Vagina (tissue), 2 donors: Measurements from ENCODE around the gene REC8.

Experiments used
- CTCF ChIP-seq, 3 experiments: fragments of 450-650 bp in 2 of 3; fragments of 200-600 bp in 1 of 3; sonication (generic) in 1 of 3; IDR thresholded peaks; one replicate each; pipeline ENCODE4 v1.5.1; 2017 to 2019; ENCODE audit warnings: antibody characterized with exemption in 3 of 3, mild to moderate bottlenecking in 2 of 3, moderate library complexity in 2 of 3
- POLR2A ChIP-seq, 2 donors: fragments of 450-650 bp; IDR thresholded peaks; one replicate each; pipeline ENCODE4 v1.6.1; 2017; ENCODE audit warnings: antibody characterized with exemption in 2 of 2, mild to moderate bottlenecking in 2 of 2, moderate library complexity in 2 of 2
- POLR2AphosphoS5 ChIP-seq, 2 donors: sonication (generic); formaldehyde crosslinking; IDR thresholded peaks; one replicate each; pipeline ENCODE4 v1.9.0; 2017; ENCODE audit warnings: antibody characterized with exemption in 2 of 2, mild to moderate bottlenecking in 2 of 2, low read depth in 1 of 2; ENCODE audit not compliant: insufficient read depth in 1 of 2

- no peak for TF ChIP-seq CTCF (IDR thresholded peaks at IDR 0.05)
- TF ChIP-seq POLR2AphosphoS5 (IDR thresholded peaks at IDR 0.05; ENCODE audit: insufficient read depth in 1 of 2, low read depth in 1 of 2): no peak
- TF ChIP-seq POLR2A (IDR thresholded peaks at IDR 0.05): no peak
Measured at GRCh38 chr14:24226473-24226872, 54.6 kb downstream of the REC8 start.
